ENCODE data around the gene WNT1.
A peak's percentile ranks its signal among the peaks of the same experiment; 100 is the strongest.

WNT1 gene

DNA sequence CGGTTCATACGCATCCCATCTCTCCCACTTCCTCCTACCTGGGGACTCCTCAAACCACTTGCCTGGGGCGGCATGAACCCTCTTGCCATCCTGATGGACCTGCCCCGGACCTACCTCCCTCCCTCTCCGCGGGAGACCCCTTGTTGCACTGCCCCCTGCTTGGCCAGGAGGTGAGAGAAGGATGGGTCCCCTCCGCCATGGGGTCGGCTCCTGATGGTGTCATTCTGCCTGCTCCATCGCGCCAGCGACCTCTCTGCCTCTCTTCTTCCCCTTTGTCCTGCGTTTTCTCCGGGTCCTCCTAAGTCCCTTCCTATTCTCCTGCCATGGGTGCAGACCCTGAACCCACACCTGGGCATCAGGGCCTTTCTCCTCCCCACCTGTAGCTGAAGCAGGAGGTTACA is 3.6 kb downstream of the WNT1 start:
- no peak for DNase-seq (ENCODE audit: low read depth in 1 of 2, low spot score in 1 of 2)
- Histone ChIP-seq H3K27ac (replicated peaks) (no peak overlapping the region), H3K4me3 (replicated peaks; ENCODE audit: insufficient read depth, low read length) (no peak overlapping the region), H3K27me3 (ENCODE audit: insufficient read depth, poor library complexity, severe bottlenecking) (peaks cover 70% of the 10 kb centered on the region)
- TF ChIP-seq, protein P1, sequence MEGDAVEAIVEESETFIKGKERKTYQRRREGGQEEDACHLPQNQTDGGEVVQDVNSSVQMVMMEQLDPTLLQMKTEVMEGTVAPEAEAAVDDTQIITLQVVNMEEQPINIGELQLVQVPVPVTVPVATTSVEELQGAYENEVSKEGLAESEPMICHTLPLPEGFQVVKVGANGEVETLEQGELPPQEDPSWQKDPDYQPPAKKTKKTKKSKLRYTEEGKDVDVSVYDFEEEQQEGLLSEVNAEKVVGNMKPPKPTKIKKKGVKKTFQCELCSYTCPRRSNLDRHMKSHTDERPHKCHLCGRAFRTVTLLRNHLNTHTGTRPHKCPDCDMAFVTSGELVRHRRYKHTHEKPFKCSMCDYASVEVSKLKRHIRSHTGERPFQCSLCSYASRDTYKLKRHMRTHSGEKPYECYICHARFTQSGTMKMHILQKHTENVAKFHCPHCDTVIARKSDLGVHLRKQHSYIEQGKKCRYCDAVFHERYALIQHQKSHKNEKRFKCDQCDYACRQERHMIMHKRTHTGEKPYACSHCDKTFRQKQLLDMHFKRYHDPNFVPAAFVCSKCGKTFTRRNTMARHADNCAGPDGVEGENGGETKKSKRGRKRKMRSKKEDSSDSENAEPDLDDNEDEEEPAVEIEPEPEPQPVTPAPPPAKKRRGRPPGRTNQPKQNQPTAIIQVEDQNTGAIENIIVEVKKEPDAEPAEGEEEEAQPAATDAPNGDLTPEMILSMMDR (IDR thresholded peaks at IDR 0.05; ENCODE audit: insufficient read depth, low read length), result no peak
- TF ChIP-seq SPI1 (IDR thresholded peaks at IDR 0.05; ENCODE audit: borderline replicate concordance, low read depth) (0 out of 2 replicates have a peak, but pooled peaks have one; percentile 5), GABPA (IDR thresholded peaks at IDR 0.05; ENCODE audit: low read depth) (no peak)
- TF ChIP-seq, protein P2, sequence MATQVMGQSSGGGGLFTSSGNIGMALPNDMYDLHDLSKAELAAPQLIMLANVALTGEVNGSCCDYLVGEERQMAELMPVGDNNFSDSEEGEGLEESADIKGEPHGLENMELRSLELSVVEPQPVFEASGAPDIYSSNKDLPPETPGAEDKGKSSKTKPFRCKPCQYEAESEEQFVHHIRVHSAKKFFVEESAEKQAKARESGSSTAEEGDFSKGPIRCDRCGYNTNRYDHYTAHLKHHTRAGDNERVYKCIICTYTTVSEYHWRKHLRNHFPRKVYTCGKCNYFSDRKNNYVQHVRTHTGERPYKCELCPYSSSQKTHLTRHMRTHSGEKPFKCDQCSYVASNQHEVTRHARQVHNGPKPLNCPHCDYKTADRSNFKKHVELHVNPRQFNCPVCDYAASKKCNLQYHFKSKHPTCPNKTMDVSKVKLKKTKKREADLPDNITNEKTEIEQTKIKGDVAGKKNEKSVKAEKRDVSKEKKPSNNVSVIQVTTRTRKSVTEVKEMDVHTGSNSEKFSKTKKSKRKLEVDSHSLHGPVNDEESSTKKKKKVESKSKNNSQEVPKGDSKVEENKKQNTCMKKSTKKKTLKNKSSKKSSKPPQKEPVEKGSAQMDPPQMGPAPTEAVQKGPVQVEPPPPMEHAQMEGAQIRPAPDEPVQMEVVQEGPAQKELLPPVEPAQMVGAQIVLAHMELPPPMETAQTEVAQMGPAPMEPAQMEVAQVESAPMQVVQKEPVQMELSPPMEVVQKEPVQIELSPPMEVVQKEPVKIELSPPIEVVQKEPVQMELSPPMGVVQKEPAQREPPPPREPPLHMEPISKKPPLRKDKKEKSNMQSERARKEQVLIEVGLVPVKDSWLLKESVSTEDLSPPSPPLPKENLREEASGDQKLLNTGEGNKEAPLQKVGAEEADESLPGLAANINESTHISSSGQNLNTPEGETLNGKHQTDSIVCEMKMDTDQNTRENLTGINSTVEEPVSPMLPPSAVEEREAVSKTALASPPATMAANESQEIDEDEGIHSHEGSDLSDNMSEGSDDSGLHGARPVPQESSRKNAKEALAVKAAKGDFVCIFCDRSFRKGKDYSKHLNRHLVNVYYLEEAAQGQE (IDR thresholded peaks at IDR 0.05; ENCODE audit: insufficient replicate concordance, low read depth), result no peak

DNA sequence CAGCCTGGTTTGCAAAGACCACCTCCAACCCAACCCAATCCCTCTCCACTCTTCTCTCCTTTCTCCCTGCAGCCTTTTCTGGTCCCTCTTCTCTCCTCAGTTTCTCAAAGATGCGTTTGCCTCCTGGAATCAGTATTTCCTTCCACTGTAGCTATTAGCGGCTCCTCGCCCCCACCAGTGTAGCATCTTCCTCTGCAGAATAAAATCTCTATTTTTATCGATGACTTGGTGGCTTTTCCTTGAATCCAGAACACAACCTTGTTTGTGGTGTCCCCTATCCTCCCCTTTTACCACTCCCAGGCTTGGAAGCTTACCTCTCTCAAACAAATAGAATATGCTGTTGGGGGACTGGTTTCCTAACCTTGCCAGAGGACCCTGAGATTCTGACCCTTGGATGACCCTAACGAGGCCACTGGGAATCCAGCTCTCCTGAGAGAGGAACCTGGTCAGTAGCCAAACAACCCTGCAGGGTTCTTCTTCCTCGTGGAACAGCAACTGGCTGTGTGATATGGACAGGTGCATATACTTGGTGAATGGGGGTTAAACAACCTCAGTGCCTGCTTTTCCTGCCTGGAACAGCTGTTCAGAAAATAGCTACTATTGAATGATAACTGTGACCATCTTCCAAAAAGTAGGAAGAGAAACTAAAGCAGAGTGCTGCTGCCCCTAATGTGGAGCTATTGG is 4.4 kb downstream of the WNT1 start:
- H3K27me3 ChIP-seq (ENCODE audit: insufficient read depth, poor library complexity, severe bottlenecking), result peaks cover 62% of the 10 kb centered on the region
- no peak for DNase-seq (ENCODE audit: low read depth in 1 of 2, low spot score in 1 of 2)
- no peak for TF ChIP-seq SPI1 (IDR thresholded peaks at IDR 0.05; ENCODE audit: borderline replicate concordance, low read depth)
- TF ChIP-seq, protein P1 (IDR thresholded peaks at IDR 0.05; ENCODE audit: insufficient read depth, low read length), result no peak
- no peak for TF ChIP-seq GABPA (IDR thresholded peaks at IDR 0.05; ENCODE audit: low read depth)
- no peak for TF ChIP-seq POLR2AphosphoS5 (IDR thresholded peaks at IDR 0.05; ENCODE audit: low read depth)
- TF ChIP-seq, protein P2 (IDR thresholded peaks at IDR 0.05; ENCODE audit: insufficient replicate concordance, low read depth), result no peak

DNA sequence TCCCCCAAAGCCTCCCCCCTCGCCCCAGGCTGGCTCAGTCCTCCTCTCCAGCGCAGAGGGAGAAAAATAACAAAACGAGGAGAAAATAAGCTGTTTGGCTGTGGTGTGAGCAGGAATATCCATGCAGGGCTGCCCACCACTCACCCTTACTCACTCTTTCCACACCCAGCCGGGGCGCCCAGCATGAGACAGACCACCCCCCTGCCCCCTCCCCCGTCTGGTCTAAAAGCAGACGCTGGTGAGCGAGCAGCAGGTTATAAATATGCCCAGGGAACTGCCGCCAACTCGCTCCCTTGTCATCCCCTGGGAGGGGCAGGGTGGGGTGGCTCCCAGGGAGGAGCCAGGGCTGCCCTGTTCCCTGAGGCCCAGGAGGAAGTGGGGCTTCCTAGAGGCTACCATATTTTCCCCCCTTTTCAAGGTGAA is 7.4 kb downstream of the WNT1 start:
- Histone ChIP-seq H3K27ac (replicated peaks) (no peak overlapping the region), H3K27me3 (ENCODE audit: insufficient read depth, poor library complexity, severe bottlenecking) (peaks cover 45% of the 10 kb centered on the region), H3K4me3 (replicated peaks; ENCODE audit: insufficient read depth, low read length) (no peak overlapping the region)
- TF ChIP-seq, protein P1 (IDR thresholded peaks at IDR 0.05; ENCODE audit: insufficient read depth, low read length), result no peak
- TF ChIP-seq GABPA (IDR thresholded peaks at IDR 0.05; ENCODE audit: low read depth) (no peak), SPI1 (IDR thresholded peaks at IDR 0.05; ENCODE audit: borderline replicate concordance, low read depth) (no peak), POLR2AphosphoS5 (IDR thresholded peaks at IDR 0.05; ENCODE audit: low read depth) (no peak)
- TF ChIP-seq, protein P2 (IDR thresholded peaks at IDR 0.05; ENCODE audit: insufficient replicate concordance, low read depth), result no peak
- no peak for DNase-seq (ENCODE audit: low read depth in 1 of 2, low spot score in 1 of 2)

More for the DNA sequence above, 4.4 kb downstream of the WNT1 start:
- Histone ChIP-seq H3K27ac (replicated peaks) (no peak overlapping the region), H3K4me3 (replicated peaks; ENCODE audit: insufficient read depth, low read length) (no peak overlapping the region)
